ENCODE results near the gene HMG20B. TPM values are rescaled to one million over a fixed set of nuclear protein-coding genes. Genes with fewer than 3 reads are reported as not detected.

Gene HMG20B
- total RNA-seq, 1 experiment from 2014 or later, result 58.1 TPM

GRCh38 chr19:3615524-3616135, 42.9 kb downstream of the HMG20B start:
- no TSS peak for BruUV-seq (replicated peaks)
- Mint-ChIP-seq H3K4me1 (ENCODE audit: low read depth, unreplicated experiment) (no peaks in the 10 kb centered on the region), H3K4me3 (ENCODE audit: low read depth, unreplicated experiment) (no peak overlapping the region), H3K27ac (ENCODE audit: unreplicated experiment) (no peak overlapping the region), H3K9me3 (ENCODE audit: low read depth, unreplicated experiment) (no peaks in the 10 kb centered on the region), H3K36me3 (ENCODE audit: insufficient read depth, unreplicated experiment) (peaks cover 20% of the 10 kb centered on the region), H3K27me3 (ENCODE audit: unreplicated experiment) (no peaks in the 10 kb centered on the region)
- no peak for DNase-seq
- intact Hi-C loops (cut with micrococcal nuclease; ENCODE audit: unreplicated experiment), result no loop called here
- CTCF ChIA-PET, result no interaction called here
- TF ChIP-seq CTCF (IDR thresholded peaks at IDR 0.05; ENCODE audit: unreplicated experiment), result no peak

DNA sequence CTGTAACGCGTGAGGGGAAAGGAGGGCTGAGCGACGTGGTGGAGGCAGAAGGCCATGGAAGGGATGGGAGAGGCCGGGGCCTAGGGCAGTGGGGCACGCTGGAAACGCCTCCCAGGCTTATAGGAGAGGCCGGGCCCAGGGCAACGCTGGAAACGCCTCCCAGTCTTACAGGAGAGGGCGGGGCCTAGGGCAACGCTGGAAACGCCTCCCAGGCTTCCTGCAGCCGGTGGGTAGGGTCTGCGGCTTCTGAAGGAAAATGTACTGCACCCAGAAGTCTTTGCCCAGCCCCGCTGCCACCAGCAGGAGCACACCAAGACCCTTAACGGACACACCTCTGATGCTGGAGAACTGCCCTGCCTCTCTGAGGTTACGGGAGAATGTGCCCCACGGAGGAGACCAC, 44.7 kb downstream of the HMG20B start:
- no peaks in the 10 kb centered on the region for H3K27me3 Mint-ChIP-seq (ENCODE audit: unreplicated experiment)
- intact Hi-C loops (cut with micrococcal nuclease; ENCODE audit: unreplicated experiment), result no loop called here
- BruUV-seq (replicated peaks), result no TSS peak
- H3K4me3 Mint-ChIP-seq (ENCODE audit: low read depth, unreplicated experiment), result no peak overlapping the region
- H3K36me3 Mint-ChIP-seq (ENCODE audit: insufficient read depth, unreplicated experiment), result peaks cover 23% of the 10 kb centered on the region
- CTCF ChIA-PET, result no interaction called here
- H3K4me1 Mint-ChIP-seq (ENCODE audit: low read depth, unreplicated experiment), result no peaks in the 10 kb centered on the region
- TF ChIP-seq CTCF (IDR thresholded peaks at IDR 0.05; ENCODE audit: unreplicated experiment), result no peak
- H3K9me3 Mint-ChIP-seq (ENCODE audit: low read depth, unreplicated experiment), result no peaks in the 10 kb centered on the region
- DNase-seq, result no peak
- no peak overlapping the region for H3K27ac Mint-ChIP-seq (ENCODE audit: unreplicated experiment)

DNA sequence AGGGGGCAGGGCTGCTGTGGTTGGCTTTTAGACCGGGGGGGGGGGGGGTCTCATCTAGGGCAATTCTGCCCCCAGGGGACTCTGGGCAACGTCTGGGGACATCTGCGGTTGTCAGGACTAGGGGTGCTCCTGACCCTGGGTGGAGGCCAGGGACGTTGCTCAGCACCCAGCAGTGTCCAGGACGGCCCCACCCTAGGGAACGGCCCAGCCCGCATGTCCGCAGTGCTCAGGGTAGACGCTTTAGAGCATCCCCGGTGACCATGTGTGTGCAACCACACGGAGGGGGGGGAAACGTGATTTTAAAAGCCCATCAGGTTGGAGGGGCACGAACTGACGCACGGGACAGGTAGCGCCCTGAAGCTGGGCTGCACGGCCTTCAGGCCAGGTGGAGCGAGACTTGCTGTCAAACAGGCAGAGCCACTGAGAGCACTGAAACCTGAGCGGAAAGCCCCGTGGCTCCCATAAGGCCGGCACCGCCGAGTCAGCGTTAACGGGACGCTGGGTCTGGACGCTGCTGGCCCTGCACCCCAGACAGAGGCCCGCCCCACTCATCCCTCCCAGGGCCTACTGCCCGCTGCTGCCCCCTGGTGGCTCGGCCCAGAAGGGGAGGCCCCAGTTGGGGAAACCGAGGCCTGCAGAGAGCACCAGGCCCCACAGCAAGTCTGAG, 45.5 kb downstream of the HMG20B start:
- Mint-ChIP-seq H3K27ac (ENCODE audit: unreplicated experiment) (no peak overlapping the region), H3K4me3 (ENCODE audit: low read depth, unreplicated experiment) (no peak overlapping the region), H3K9me3 (ENCODE audit: low read depth, unreplicated experiment) (no peaks in the 10 kb centered on the region), H3K4me1 (ENCODE audit: low read depth, unreplicated experiment) (no peaks in the 10 kb centered on the region), H3K36me3 (ENCODE audit: insufficient read depth, unreplicated experiment) (peaks cover 27% of the 10 kb centered on the region), H3K27me3 (ENCODE audit: unreplicated experiment) (no peaks in the 10 kb centered on the region)
- BruUV-seq (replicated peaks), result no TSS peak
- CTCF ChIA-PET, result no interaction called here
- peak; percentile 17 for DNase-seq
- intact Hi-C loops (cut with micrococcal nuclease; ENCODE audit: unreplicated experiment), result no loop called here
- peak; percentile 64 for TF ChIP-seq CTCF (IDR thresholded peaks at IDR 0.05; ENCODE audit: unreplicated experiment)

DNA sequence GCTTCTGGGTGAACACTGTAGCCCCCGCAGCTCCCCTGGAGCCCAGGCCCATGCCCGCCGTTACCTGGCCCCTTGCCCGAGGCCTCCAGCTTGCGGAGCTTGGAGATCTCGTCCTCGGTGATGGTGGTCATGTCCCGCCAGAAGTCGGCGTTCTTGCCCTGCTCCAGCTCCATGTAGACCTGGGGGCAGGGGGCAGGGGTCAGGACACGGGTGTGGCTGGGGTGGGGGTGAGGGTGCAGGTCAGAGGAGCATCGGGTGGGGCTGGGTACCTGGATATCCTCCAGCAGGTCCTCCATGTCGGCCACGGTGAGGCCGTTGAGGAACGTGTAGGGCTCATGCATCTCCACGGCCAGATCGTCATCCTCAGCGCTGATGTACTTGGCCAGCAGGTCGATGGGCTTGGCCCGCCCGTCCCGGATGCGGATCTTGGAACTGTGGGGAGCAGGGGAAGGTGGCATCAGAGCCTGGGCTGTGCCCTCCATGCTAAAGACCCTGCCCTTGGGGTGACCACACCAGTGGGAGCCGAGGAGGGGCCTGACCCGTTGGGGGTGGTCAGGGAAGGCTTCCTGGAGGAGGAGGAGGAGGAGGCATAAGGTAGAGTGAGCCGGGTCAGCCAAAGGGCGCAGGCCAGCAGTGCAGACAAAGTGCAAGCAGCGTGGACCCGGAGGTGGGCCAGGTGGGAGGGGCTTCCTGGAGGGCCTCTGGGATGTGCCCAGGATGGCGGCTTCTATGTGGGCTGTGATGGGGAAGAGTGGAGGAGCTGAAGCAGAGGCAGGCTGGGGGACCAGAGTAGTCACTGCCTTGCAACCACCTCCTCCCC, 46.3 kb downstream of the HMG20B start:
- BruUV-seq (replicated peaks), result no TSS peak

More for the DNA sequence above, 46.3 kb downstream of the HMG20B start:
- Mint-ChIP-seq H3K27me3 (ENCODE audit: unreplicated experiment) (no peaks in the 10 kb centered on the region), H3K36me3 (ENCODE audit: insufficient read depth, unreplicated experiment) (peaks cover 23% of the 10 kb centered on the region), H3K27ac (ENCODE audit: unreplicated experiment) (no peak overlapping the region), H3K4me1 (ENCODE audit: low read depth, unreplicated experiment) (no peaks in the 10 kb centered on the region), H3K4me3 (ENCODE audit: low read depth, unreplicated experiment) (no peak overlapping the region), H3K9me3 (ENCODE audit: low read depth, unreplicated experiment) (no peaks in the 10 kb centered on the region)
- intact Hi-C loops (cut with micrococcal nuclease; ENCODE audit: unreplicated experiment), result no loop called here
- DNase-seq, result no peak
- CTCF ChIA-PET, result no interaction called here
- no peak for TF ChIP-seq CTCF (IDR thresholded peaks at IDR 0.05; ENCODE audit: unreplicated experiment)
